AG09319 (cell line): Measurements from ENCODE around the gene RPP14.

Experiments used
- DNase-seq: peaks from one replicate; pipeline ENCODE4 v3.0.0-alpha.2; 2010; ENCODE audit warnings: low read depth; ENCODE audit errors: extremely low read depth
- CTCF ChIP-seq: IDR thresholded peaks from 2 replicates; pipeline ENCODE4 v1.5.1; 2011; ENCODE audit warnings: low read depth, mild to moderate bottlenecking, inconsistent platforms, low read length, moderate library complexity

RPP14 gene

GRCh38 chr3:58329150-58329921, 23.3 kb downstream of the RPP14 start:
- DNase-seq, result no peak
- no peak for TF ChIP-seq CTCF

GRCh38 chr3:58329922-58330413, 23.9 kb downstream of the RPP14 start:
- no peak for DNase-seq
- TF ChIP-seq CTCF, result no peak

- no peak for TF ChIP-seq CTCF
- no peak for DNase-seq
Measured at GRCh38 chr3:58331593-58332152, 25.6 kb downstream of the RPP14 start.

- peak; percentile 50 for DNase-seq
- TF ChIP-seq CTCF, result no peak; the same call in 1 of the 2 replicates
Measured at GRCh38 chr3:58332575-58333188, 26.6 kb downstream of the RPP14 start, which contains the start of gene PXK. PXK (plus strand) TSS chr3:58332892; CDS start chr3:58332989, 97 bp downstream.

GRCh38 chr3:58333206-58334012, 27.4 kb downstream of the RPP14 start:
- DNase-seq, result no peak
- peak; percentile 1; the same call in 1 of the 2 replicates for TF ChIP-seq CTCF

- TF ChIP-seq CTCF, result no peak
- DNase-seq, result no peak
Measured at GRCh38 chr3:58334013-58334321, 27.9 kb downstream of the RPP14 start.
